HepG2 (cell line): Measurements from ENCODE around the gene PCBP4. TPM values are rescaled to one million over a fixed set of nuclear protein-coding genes. Genes with fewer than 3 reads are reported as not detected.

Source experiments
- ETV5 ChIP-seq: IDR thresholded peaks from 2 replicates; pipeline ENCODE4 v1.6.1; 2018; ENCODE audit warnings: missing biosample characterization, missing genetic modification reagents, inconsistent platforms, borderline replicate concordance
- HMG20B ChIP-seq: conservative IDR thresholded peaks from 2 replicates; pipeline ENCODE4 v1.6.1; 2016; ENCODE audit warnings: missing genetic modification reagents, missing compliant biosample characterization
- HOXA3 ChIP-seq: sonication (generic); formaldehyde crosslinking; IDR thresholded peaks from 2 replicates; pipeline ENCODE4 v1.5.0; 2020; ENCODE audit warnings: missing genetic modification reagents
- MLLT10 ChIP-seq: sonication (generic); formaldehyde crosslinking; IDR thresholded peaks from 2 replicates; pipeline ENCODE4 v1.4.0; 2020; ENCODE audit warnings: missing genetic modification reagents
- NCOA1 ChIP-seq: sonication (generic); formaldehyde crosslinking; IDR thresholded peaks from 2 replicates; pipeline ENCODE4 v1.9.0; 2021; ENCODE audit warnings: missing genetic modification reagents
- PHF8 ChIP-seq: sonication (generic); formaldehyde crosslinking; IDR thresholded peaks from 2 replicates; pipeline ENCODE4 v1.5.0; 2020; ENCODE audit warnings: missing genetic modification reagents
- RBAK ChIP-seq: sonication (generic); formaldehyde crosslinking; IDR thresholded peaks from 2 replicates; pipeline ENCODE4 v1.5.1; 2020; ENCODE audit warnings: mild to moderate bottlenecking, missing genetic modification reagents
- RBM39 ChIP-seq: fragments of 200-400 bp; formaldehyde crosslinking; IDR thresholded peaks from one replicate; pipeline ENCODE4 v1.6.1; 2018; ENCODE audit warnings: antibody characterized with exemption, mild to moderate bottlenecking, low read depth, low read length; ENCODE audit not compliant: poor library complexity, severe bottlenecking
- SIX4 ChIP-seq: sonication (generic); formaldehyde crosslinking; IDR thresholded peaks from 2 replicates; pipeline ENCODE4 v1.4.0; 2020; ENCODE audit warnings: missing genetic modification reagents
- SMAD9 ChIP-seq: sonication (generic); formaldehyde crosslinking; IDR thresholded peaks from 2 replicates; pipeline ENCODE4 v1.5.1; 2020; ENCODE audit warnings: mild to moderate bottlenecking, missing genetic modification reagents
- SMARCC2 ChIP-seq: fragments of 450-650 bp; IDR thresholded peaks from 2 replicates; pipeline ENCODE4 v1.6.1; 2017; ENCODE audit warnings: antibody characterized with exemption, mild to moderate bottlenecking
- SNAPC2 ChIP-seq: sonication (generic); formaldehyde crosslinking; IDR thresholded peaks from 2 replicates; pipeline ENCODE4 v1.8.1; 2022; ENCODE audit warnings: mild to moderate bottlenecking, missing genetic modification reagents
- TAF1 ChIP-seq: sonication (generic); formaldehyde crosslinking; IDR thresholded peaks from 2 replicates; pipeline ENCODE4 v1.4.0; 2020; ENCODE audit warnings: missing genetic modification reagents
- ZBTB38 ChIP-seq: sonication (generic); formaldehyde crosslinking; IDR thresholded peaks from 2 replicates; pipeline ENCODE4 v1.5.1; 2020; ENCODE audit warnings: mild to moderate bottlenecking, missing genetic modification reagents
- ZMYM3 ChIP-seq: sonication (generic); formaldehyde crosslinking; IDR thresholded peaks from 2 replicates; pipeline ENCODE4 v1.5.1; 2020; ENCODE audit warnings: mild to moderate bottlenecking, missing genetic modification reagents
- ZNF235 ChIP-seq: sonication (generic); formaldehyde crosslinking; IDR thresholded peaks from 2 replicates; pipeline ENCODE4 v1.8.1; 2023; ENCODE audit warnings: mild to moderate bottlenecking, missing genetic modification reagents, borderline replicate concordance
- ZNF256 ChIP-seq: sonication (generic); formaldehyde crosslinking; conservative IDR thresholded peaks from 2 replicates; pipeline ENCODE4 v1.4.0; 2020; ENCODE audit warnings: missing genetic modification reagents
- ZNF558 ChIP-seq: sonication (generic); formaldehyde crosslinking; IDR thresholded peaks from 2 replicates; pipeline ENCODE4 v1.9.0; 2022; ENCODE audit warnings: mild to moderate bottlenecking, missing genetic modification reagents, borderline replicate concordance
- ZNF572 ChIP-seq: sonication (generic); formaldehyde crosslinking; IDR thresholded peaks from 2 replicates; pipeline ENCODE4 v1.5.1; 2020; ENCODE audit warnings: mild to moderate bottlenecking, missing genetic modification reagents
- ZNF674 ChIP-seq: sonication (generic); formaldehyde crosslinking; IDR thresholded peaks from 2 replicates; pipeline ENCODE4 v1.5.0; 2020; ENCODE audit warnings: low read depth, mild to moderate bottlenecking, missing genetic modification reagents
- ZNF709 ChIP-seq: sonication (generic); formaldehyde crosslinking; IDR thresholded peaks from 2 replicates; pipeline ENCODE4 v1.5.0; 2020; ENCODE audit warnings: mild to moderate bottlenecking, missing genetic modification reagents
- polyA plus RNA-seq, 8 experiments: library from polyadenylated mRNA; depleted of rRNA in 3 of 8; stranded (reverse) in 7 of 8; unstranded in 1 of 8; fragments of >200 nt; fragmentation: Illumina TruSeq in 4 of 8; extraction: Trizol in 4 of 8; gene quantifications; 2 replicates each; pipeline versions ENCODE4 v1.2.1 to v1.2.3, GENCODE V29; 2011 to 2016; ENCODE audit warnings: low read depth in 4 of 8, missing spikeins in 1 of 8, mixed read lengths in 1 of 8; ENCODE audit not compliant: insufficient read depth in 1 of 8
- total RNA-seq, 5 experiments: library from RNA; depleted of rRNA; stranded (reverse); fragments of >200 nt; fragmentation: Illumina TruSeq; extraction: Trizol; gene quantifications; 2 replicates each; pipeline ENCODE4 v1.2.3, GENCODE V29; 2016; ENCODE audit warnings: low read depth in 1 of 5
- TF ChIP-seq, protein P1 (sequence below): sonication (generic); formaldehyde crosslinking; IDR thresholded peaks from 2 replicates; pipeline ENCODE4 v1.4.0; 2020; ENCODE audit warnings: missing genetic modification reagents
- TF ChIP-seq, protein P2 (sequence below): sonication (generic); formaldehyde crosslinking; IDR thresholded peaks from 2 replicates; pipeline ENCODE4 v1.4.0; 2020; ENCODE audit warnings: mild to moderate bottlenecking, missing genetic modification reagents
- TF ChIP-seq, protein P3 (sequence below): sonication (generic); formaldehyde crosslinking; IDR thresholded peaks from 2 replicates; pipeline ENCODE4 v1.8.1; 2023; ENCODE audit warnings: missing genetic modification reagents, inconsistent platforms, borderline replicate concordance
- TF ChIP-seq, protein P4 (sequence below): sonication (generic); formaldehyde crosslinking; IDR thresholded peaks from 2 replicates; pipeline ENCODE4 v1.4.0; 2020; ENCODE audit warnings: missing genetic modification reagents; ENCODE audit errors: not compliant biosample characterization
- TF ChIP-seq, protein P5 (sequence below): sonication (generic); formaldehyde crosslinking; IDR thresholded peaks from 2 replicates; pipeline ENCODE4 v1.4.0; 2020; ENCODE audit warnings: mild to moderate bottlenecking, missing genetic modification reagents

PCBP4 gene
- total and polyA plus RNA-seq, 2 of the 13 experiments (the other 11 are each of a cell fraction or from before 2014, with no cell fraction given), result 36.8 to 51.3 TPM

- TF ChIP-seq, protein P1, sequence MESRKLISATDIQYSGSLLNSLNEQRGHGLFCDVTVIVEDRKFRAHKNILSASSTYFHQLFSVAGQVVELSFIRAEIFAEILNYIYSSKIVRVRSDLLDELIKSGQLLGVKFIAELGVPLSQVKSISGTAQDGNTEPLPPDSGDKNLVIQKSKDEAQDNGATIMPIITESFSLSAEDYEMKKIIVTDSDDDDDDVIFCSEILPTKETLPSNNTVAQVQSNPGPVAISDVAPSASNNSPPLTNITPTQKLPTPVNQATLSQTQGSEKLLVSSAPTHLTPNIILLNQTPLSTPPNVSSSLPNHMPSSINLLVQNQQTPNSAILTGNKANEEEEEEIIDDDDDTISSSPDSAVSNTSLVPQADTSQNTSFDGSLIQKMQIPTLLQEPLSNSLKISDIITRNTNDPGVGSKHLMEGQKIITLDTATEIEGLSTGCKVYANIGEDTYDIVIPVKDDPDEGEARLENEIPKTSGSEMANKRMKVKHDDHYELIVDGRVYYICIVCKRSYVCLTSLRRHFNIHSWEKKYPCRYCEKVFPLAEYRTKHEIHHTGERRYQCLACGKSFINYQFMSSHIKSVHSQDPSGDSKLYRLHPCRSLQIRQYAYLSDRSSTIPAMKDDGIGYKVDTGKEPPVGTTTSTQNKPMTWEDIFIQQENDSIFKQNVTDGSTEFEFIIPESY (CRISPR knock-in tag), result peak; percentile 100
- TF ChIP-seq SMARCC2, result no peak
- no peak for TF ChIP-seq RBAK (CRISPR knock-in tag)
- TF ChIP-seq, protein P2, sequence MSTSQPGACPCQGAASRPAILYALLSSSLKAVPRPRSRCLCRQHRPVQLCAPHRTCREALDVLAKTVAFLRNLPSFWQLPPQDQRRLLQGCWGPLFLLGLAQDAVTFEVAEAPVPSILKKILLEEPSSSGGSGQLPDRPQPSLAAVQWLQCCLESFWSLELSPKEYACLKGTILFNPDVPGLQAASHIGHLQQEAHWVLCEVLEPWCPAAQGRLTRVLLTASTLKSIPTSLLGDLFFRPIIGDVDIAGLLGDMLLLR (CRISPR knock-in tag), result no peak
- TF ChIP-seq MLLT10, result no peak
- no peak for TF ChIP-seq HOXA3 (CRISPR knock-in tag)
- TF ChIP-seq SNAPC2 (CRISPR knock-in tag), result no peak
- TF ChIP-seq PHF8, result no peak
- TF ChIP-seq, protein P3, sequence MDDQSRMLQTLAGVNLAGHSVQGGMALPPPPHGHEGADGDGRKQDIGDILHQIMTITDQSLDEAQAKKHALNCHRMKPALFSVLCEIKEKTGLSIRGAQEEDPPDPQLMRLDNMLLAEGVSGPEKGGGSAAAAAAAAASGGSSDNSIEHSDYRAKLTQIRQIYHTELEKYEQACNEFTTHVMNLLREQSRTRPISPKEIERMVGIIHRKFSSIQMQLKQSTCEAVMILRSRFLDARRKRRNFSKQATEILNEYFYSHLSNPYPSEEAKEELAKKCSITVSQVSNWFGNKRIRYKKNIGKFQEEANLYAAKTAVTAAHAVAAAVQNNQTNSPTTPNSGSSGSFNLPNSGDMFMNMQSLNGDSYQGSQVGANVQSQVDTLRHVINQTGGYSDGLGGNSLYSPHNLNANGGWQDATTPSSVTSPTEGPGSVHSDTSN (CRISPR knock-in tag), result no peak
- TF ChIP-seq SIX4, result no peak
- 0 out of 2 replicates have a peak, but pooled peaks have one; percentile 49 for TF ChIP-seq ZBTB38 (CRISPR knock-in tag)
- 0 out of 2 replicates have a peak, but pooled peaks have one; percentile 48 for TF ChIP-seq NCOA1 (CRISPR knock-in tag)
- TF ChIP-seq ZNF572, result 0 out of 2 replicates have a peak, but pooled peaks have one; percentile 38
- no peak for TF ChIP-seq ZMYM3 (CRISPR knock-in tag)
- TF ChIP-seq ETV5 (CRISPR knock-in tag), result no peak
- no peak for TF ChIP-seq SMAD9 (CRISPR knock-in tag)
- no peak for TF ChIP-seq RBM39
- no peak for TF ChIP-seq ZNF256 (CRISPR knock-in tag)
- TF ChIP-seq ZNF674 (CRISPR knock-in tag), result no peak
- 0 out of 2 replicates have a peak, but pooled peaks have one; percentile 11 for TF ChIP-seq ZNF709 (CRISPR knock-in tag)
- TF ChIP-seq TAF1 (CRISPR knock-in tag), result no peak
- TF ChIP-seq ZNF235, result no peak
- TF ChIP-seq HMG20B (CRISPR knock-in tag), result no peak
- TF ChIP-seq, protein P4, sequence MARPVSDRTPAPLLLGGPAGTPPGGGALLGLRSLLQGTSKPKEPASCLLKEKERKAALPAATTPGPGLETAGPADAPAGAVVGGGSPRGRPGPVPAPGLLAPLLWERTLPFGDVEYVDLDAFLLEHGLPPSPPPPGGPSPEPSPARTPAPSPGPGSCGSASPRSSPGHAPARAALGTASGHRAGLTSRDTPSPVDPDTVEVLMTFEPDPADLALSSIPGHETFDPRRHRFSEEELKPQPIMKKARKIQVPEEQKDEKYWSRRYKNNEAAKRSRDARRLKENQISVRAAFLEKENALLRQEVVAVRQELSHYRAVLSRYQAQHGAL (CRISPR knock-in tag), result no peak
- TF ChIP-seq, protein P5, sequence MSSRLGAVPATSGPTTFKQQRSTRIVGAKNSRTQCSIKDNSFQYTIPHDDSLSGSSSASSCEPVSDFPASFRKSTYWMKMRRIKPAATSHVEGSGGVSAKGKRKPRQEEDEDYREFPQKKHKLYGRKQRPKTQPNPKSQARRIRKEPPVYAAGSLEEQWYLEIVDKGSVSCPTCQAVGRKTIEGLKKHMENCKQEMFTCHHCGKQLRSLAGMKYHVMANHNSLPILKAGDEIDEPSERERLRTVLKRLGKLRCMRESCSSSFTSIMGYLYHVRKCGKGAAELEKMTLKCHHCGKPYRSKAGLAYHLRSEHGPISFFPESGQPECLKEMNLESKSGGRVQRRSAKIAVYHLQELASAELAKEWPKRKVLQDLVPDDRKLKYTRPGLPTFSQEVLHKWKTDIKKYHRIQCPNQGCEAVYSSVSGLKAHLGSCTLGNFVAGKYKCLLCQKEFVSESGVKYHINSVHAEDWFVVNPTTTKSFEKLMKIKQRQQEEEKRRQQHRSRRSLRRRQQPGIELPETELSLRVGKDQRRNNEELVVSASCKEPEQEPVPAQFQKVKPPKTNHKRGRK (CRISPR knock-in tag), result no peak
- TF ChIP-seq ZNF558 (CRISPR knock-in tag), result no peak
Observed at GRCh38 chr3:51975852-51976549, 8.7 kb upstream of the PCBP4 start (continued).
